ENCODE results near the gene ARHGEF4. TPM values are rescaled to one million over a fixed set of nuclear protein-coding genes. Genes with fewer than 3 reads are reported as not detected.

The ARHGEF4 gene
- total and polyA plus RNA-seq, 2 donors (not counting 3 experiments of a cell fraction or from before 2014, with no cell fraction given) = not detected

- no peak overlapping the region for H3K27ac ChIP-seq (ENCODE audit: insufficient read depth, low read depth, low read length)
- ChIA-PET CTCF (no interaction called here), POLR2A (no interaction called here)
- H2AFZ ChIP-seq (ENCODE audit: low read depth, low read length) = no peak overlapping the region
- dilution Hi-C loops (cut with MboI; ENCODE audit: extremely low pct_ligation_motif_present, low sequenced_read_pairs) = no loop called here
- no peaks in the 10 kb centered on the region for H4K20me1 ChIP-seq (replicated peaks; ENCODE audit: control insufficient read depth, extremely low read depth, insufficient read depth, low read length)
- BruUV-seq (replicated peaks) = no TSS peak
- H3K27me3 ChIP-seq (ENCODE audit: control insufficient read depth in 2 of 2, insufficient read depth in 2 of 2, low read length in 2 of 2) = no peaks in the 10 kb centered on the region
- no peaks in the 10 kb centered on the region for H3K79me2 ChIP-seq (ENCODE audit: control insufficient read depth, insufficient read depth, low read length)
- intact Hi-C loops (cut with micrococcal nuclease) = no loop called here
- H3K9me1 ChIP-seq (replicated peaks; ENCODE audit: control insufficient read depth, extremely low read depth, insufficient read depth, low read length) = no peaks in the 10 kb centered on the region
- H3K4me3 ChIP-seq (replicated peaks in 1 of 3; ENCODE audit: insufficient read depth in 1 of 3, low read depth in 1 of 3, low read length in 3 of 3) = no peak overlapping the region
- no peaks in the 10 kb centered on the region for H3K36me3 ChIP-seq (ENCODE audit: control insufficient read depth in 2 of 2, extremely low read depth in 1 of 2, insufficient read depth in 2 of 2, low read length in 2 of 2)
- FAIRE-seq (no peak), DNase-seq (ENCODE audit: low read depth, low spot score) (no peak)
- no peak overlapping the region for H3K4me2 ChIP-seq (ENCODE audit: insufficient read depth, low read length)
- H3K4me1 ChIP-seq (ENCODE audit: control insufficient read depth, extremely low read depth, insufficient read depth, low read length) = no peaks in the 10 kb centered on the region
- H3K9me3 ChIP-seq (replicated peaks; ENCODE audit: control insufficient read depth, insufficient read depth, low read length) = no peaks in the 10 kb centered on the region
- no peak for TF ChIP-seq GATA2 (IDR thresholded peaks at IDR 0.05; ENCODE audit: insufficient read depth, insufficient read length, low read depth, low read length)
- no peak for TF ChIP-seq JUN (IDR thresholded peaks at IDR 0.05; ENCODE audit: borderline replicate concordance, insufficient read depth, insufficient read length, low read depth)
- no peak overlapping the region for H3K9ac ChIP-seq (replicated peaks; ENCODE audit: extremely low read depth, insufficient read depth, low read length)
Observed at GRCh38 chr2:130972410-130972809, 135.7 kb downstream of the ARHGEF4 start.

- H3K4me2 ChIP-seq (ENCODE audit: insufficient read depth, low read length) = no peak overlapping the region
- H3K9ac ChIP-seq (replicated peaks; ENCODE audit: extremely low read depth, insufficient read depth, low read length) = no peak overlapping the region
- no peaks in the 10 kb centered on the region for H3K27me3 ChIP-seq (ENCODE audit: control insufficient read depth in 2 of 2, insufficient read depth in 2 of 2, low read length in 2 of 2)
- H3K27ac ChIP-seq (ENCODE audit: insufficient read depth, low read depth, low read length) = no peak overlapping the region
- intact Hi-C loops (cut with micrococcal nuclease) (no loop called here), dilution Hi-C loops (cut with MboI; ENCODE audit: extremely low pct_ligation_motif_present, low sequenced_read_pairs) (no loop called here)
- no peak for TF ChIP-seq POLR2A (IDR thresholded peaks at IDR 0.05; ENCODE audit: low read depth, low read length)
- no peak for TF ChIP-seq EZH2 (IDR thresholded peaks at IDR 0.05; ENCODE audit: borderline replicate concordance, low read depth, low read length, severe bottlenecking)
- no peak for TF ChIP-seq FOS (IDR thresholded peaks at IDR 0.05; ENCODE audit: borderline replicate concordance, insufficient read depth, low read length)
- no peaks in the 10 kb centered on the region for H4K20me1 ChIP-seq (replicated peaks; ENCODE audit: control insufficient read depth, extremely low read depth, insufficient read depth, low read length)
- H3K4me3 ChIP-seq (replicated peaks in 1 of 3; ENCODE audit: insufficient read depth in 1 of 3, low read depth in 1 of 3, low read length in 3 of 3) = no peak overlapping the region
- CTCF ChIA-PET = no interaction called here
- FAIRE-seq (no peak), DNase-seq (ENCODE audit: low read depth, low spot score) (no peak)
- BruUV-seq (replicated peaks) = no TSS peak
- H3K9me3 ChIP-seq (replicated peaks; ENCODE audit: control insufficient read depth, insufficient read depth, low read length) = no peaks in the 10 kb centered on the region
- no peaks in the 10 kb centered on the region for H3K4me1 ChIP-seq (ENCODE audit: control insufficient read depth, extremely low read depth, insufficient read depth, low read length)
- no peaks in the 10 kb centered on the region for H3K79me2 ChIP-seq (ENCODE audit: control insufficient read depth, insufficient read depth, low read length)
- no peaks in the 10 kb centered on the region for H3K36me3 ChIP-seq (ENCODE audit: control insufficient read depth in 2 of 2, extremely low read depth in 1 of 2, insufficient read depth in 2 of 2, low read length in 2 of 2)
- no peaks in the 10 kb centered on the region for H3K9me1 ChIP-seq (replicated peaks; ENCODE audit: control insufficient read depth, extremely low read depth, insufficient read depth, low read length)
- H2AFZ ChIP-seq (ENCODE audit: low read depth, low read length) = no peak overlapping the region
- POLR2A ChIA-PET = no interaction called here
Observed at GRCh38 chr2:130975729-130976128, 139.0 kb downstream of the ARHGEF4 start.

Measured in endothelial cell of umbilical vein (primary cell).